PC-3 (cell line): ENCODE data around the gene CDK19.

ENCODE experiments used
- CTCF ChIP-seq: fragments of 300-600 bp; sonication (generic); conservative IDR thresholded peaks from 2 replicates; pipeline ENCODE4 v1.5.1; 2017; ENCODE audit warnings: antibody characterized with exemption, low read depth, mild to moderate bottlenecking, low read length
- EZH2 ChIP-seq: fragments of 300-600 bp; sonication (generic); IDR thresholded peaks from one replicate; pipeline ENCODE4 v1.6.1; 2017; ENCODE audit warnings: antibody characterized with exemption, mild to moderate bottlenecking, low read length; ENCODE audit not compliant: unreplicated experiment

DNA sequence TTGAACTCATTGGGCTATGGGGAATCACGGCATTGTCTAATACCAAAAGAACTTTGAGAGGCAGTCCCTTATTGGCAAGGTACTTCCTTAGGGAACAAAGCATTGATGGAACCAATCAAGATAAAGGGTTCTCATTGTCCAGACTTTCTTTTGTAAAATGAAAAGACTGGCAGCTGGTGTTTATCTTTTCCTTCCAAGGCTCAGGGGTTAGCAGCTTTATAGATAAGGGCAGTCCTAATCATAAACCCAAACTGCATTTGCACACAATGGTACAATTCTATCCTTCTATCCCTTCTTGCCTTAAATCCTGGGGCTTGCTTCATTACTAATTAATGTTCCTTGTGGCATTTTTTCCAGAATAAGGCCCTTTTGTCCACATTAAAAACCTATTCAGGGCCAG lies 28.6 kb downstream of the CDK19 start:
- TF ChIP-seq EZH2 (no peak), CTCF (no peak)
